HepG2 (cell line): ENCODE data around the gene ELOVL7. TPM values are rescaled to one million over a fixed set of nuclear protein-coding genes. Genes with fewer than 3 reads are reported as not detected.

ENCODE experiments used
- ATAC-seq: fragments of 200-7000 bp; cut with Tn5 transposase; 3 replicates; pipeline ENCODE4 v1.9.1; 2020; ENCODE audit warnings: mild to moderate bottlenecking, moderate library complexity
- BruUV-seq: library from RNA; stranded (reverse); fragments of 400-500 nt; replicated peaks from 2 replicates; lab custom pipeline; 2021; lab: Mats Ljungman, UMichigan
- CTCF ChIA-PET: fragments of 300-600 bp; formaldehyde crosslinking; extraction: SDS; loops from one replicate; lab custom pipeline; 2021; ENCODE audit warnings: low total read pairs, inconsistent platforms, low intra/inter-chr PET ratio; lab: Yijun Ruan, JAX
- POLR2A ChIA-PET: fragments of 350-600 bp; sonication (Branson Sonifier 250); formaldehyde crosslinking; loops from one replicate; lab custom pipeline; 2020; ENCODE audit warnings: antibody characterized with exemption, inconsistent platforms; lab: Yijun Ruan, JAX
- DNase-seq: peaks from one replicate; pipeline ENCODE4 v3.0.0-alpha.2; 2015; ENCODE audit warnings: low spot score
- FAIRE-seq: peaks from 3 replicates; lab custom pipeline; 2011; peaks lifted over from hg19 to GRCh38; lab: Jason Lieb, UNC
- H2AFZ ChIP-seq: one replicate; pipeline ENCODE4 v1.6.1; 2011; ENCODE audit warnings: low read length, inconsistent platforms
- H3K27ac ChIP-seq: fragments of 300-600 bp; 3 replicates; pipeline ENCODE4 v1.8.0; 2011; ENCODE audit warnings: mixed run types, mild to moderate bottlenecking, mixed read lengths, low read length, inconsistent platforms; ENCODE audit not compliant: insufficient read depth; ENCODE audit errors: extremely low read length
- H3K27me3 ChIP-seq, 2 experiments: fragments of 200-600 bp in 1 of 2; 2 replicates in 1 of 2; 3 replicates in 1 of 2; pipeline versions ENCODE4 v1.6.0 to v1.8.0; 2011; ENCODE audit warnings: low read length in 2 of 2, mild to moderate bottlenecking in 2 of 2, moderate library complexity in 2 of 2, inconsistent platforms in 1 of 2; ENCODE audit not compliant: insufficient read depth in 2 of 2, control insufficient read depth in 1 of 2
- H3K36me3 ChIP-seq, 2 experiments: fragments of 200-600 bp in 1 of 2; replicated peaks in 1 of 2; 2 replicates in 1 of 2; 3 replicates in 1 of 2; pipeline versions ENCODE4 v1.5.1 to v1.8.0; 2011; ENCODE audit warnings: low read length in 2 of 2, inconsistent platforms in 1 of 2; ENCODE audit not compliant: insufficient read depth in 2 of 2, control insufficient read depth in 1 of 2
- H3K4me1 ChIP-seq: 2 replicates; pipeline ENCODE4 v1.5.1; 2012; ENCODE audit warnings: low read length, inconsistent platforms; ENCODE audit not compliant: insufficient read depth
- H3K4me2 ChIP-seq: 2 replicates; pipeline ENCODE4 v1.6.0; 2011; ENCODE audit warnings: low read depth, low read length, inconsistent platforms
- H3K4me3 ChIP-seq, 3 experiments: fragments of 200-600 bp in 1 of 3; sonication (generic), shearing (Covaris generic) in 1 of 3; replicated peaks in 1 of 3; 2 replicates each; pipeline ENCODE4 v1.5.1; 2011 to 2016; ENCODE audit warnings: low read length in 3 of 3, inconsistent platforms in 2 of 3, low read depth in 2 of 3, mild to moderate bottlenecking in 2 of 3, control low read depth in 1 of 3, mixed read lengths in 1 of 3; ENCODE audit not compliant: insufficient read depth in 1 of 3
- H3K79me2 ChIP-seq: one replicate; pipeline ENCODE4 v1.6.1; 2011; ENCODE audit warnings: low read length, inconsistent platforms; ENCODE audit not compliant: insufficient read depth
- H3K9ac ChIP-seq: 2 replicates; pipeline ENCODE4 v1.6.0; 2011; ENCODE audit warnings: mild to moderate bottlenecking, low read depth, low read length, inconsistent platforms; ENCODE audit not compliant: insufficient read depth
- H3K9me3 ChIP-seq: 2 replicates; pipeline ENCODE4 v1.5.1; 2012; ENCODE audit warnings: mild to moderate bottlenecking, low read length
- H4K20me1 ChIP-seq: 2 replicates; pipeline ENCODE4 v1.6.0; 2011; ENCODE audit warnings: inconsistent platforms, mild to moderate bottlenecking, low read length, moderate library complexity; ENCODE audit not compliant: insufficient read depth
- CEBPB ChIP-seq: IDR thresholded peaks from 2 replicates; pipeline ENCODE4 v1.6.1; 2011; ENCODE audit warnings: low read depth, low read length, improper control_type of control experiment, borderline replicate concordance
- MAFK ChIP-seq, 2 experiments: IDR thresholded peaks in 1 of 2; conservative IDR thresholded peaks in 1 of 2; 2 replicates each; pipeline ENCODE4 v1.6.1; 2011; ENCODE audit warnings: improper control_type of control experiment in 2 of 2, low read length in 2 of 2
- PHF21A ChIP-seq: sonication (generic); formaldehyde crosslinking; IDR thresholded peaks from 2 replicates; pipeline ENCODE4 v1.5.0; 2020; ENCODE audit warnings: mild to moderate bottlenecking, missing genetic modification reagents
- STAG1 ChIP-seq: sonication (generic); formaldehyde crosslinking; IDR thresholded peaks from 2 replicates; pipeline ENCODE4 v1.4.0; 2020; ENCODE audit warnings: missing genetic modification reagents
- THYN1 ChIP-seq: sonication (generic); formaldehyde crosslinking; IDR thresholded peaks from 2 replicates; pipeline ENCODE4 v1.8.1; 2023; ENCODE audit warnings: low read depth, mild to moderate bottlenecking, moderate library complexity, missing genetic modification reagents, borderline replicate concordance
- ZBTB38 ChIP-seq: sonication (generic); formaldehyde crosslinking; IDR thresholded peaks from 2 replicates; pipeline ENCODE4 v1.5.1; 2020; ENCODE audit warnings: mild to moderate bottlenecking, missing genetic modification reagents
- ZNF382 ChIP-seq: sonication (generic); formaldehyde crosslinking; IDR thresholded peaks from 2 replicates; pipeline ENCODE4 v1.5.0; 2020; ENCODE audit warnings: missing genetic modification reagents, mild to moderate bottlenecking, borderline replicate concordance
- ZNF883 ChIP-seq: sonication (generic); formaldehyde crosslinking; IDR thresholded peaks from 2 replicates; pipeline ENCODE4 v1.5.1; 2020; ENCODE audit warnings: mild to moderate bottlenecking, missing genetic modification reagents; ENCODE audit errors: not compliant biosample characterization
- WGBS: methylation state at CpG from one replicate; pipeline ENCODE4 v1.1.6; 2017; ENCODE audit warnings: low lambda C conversion rate; 5-methylcytosine and 5-hydroxymethylcytosine counted together
- in situ Hi-C: cut with HindIII; loops from 2 replicates; pipeline ENCODE4 v1.10.0; 2017; ENCODE audit warnings: low pct_unique_long_range_greater_than_20kb; ENCODE audit not compliant: extremely low pct_ligation_motif_present
- intact Hi-C: fragments of 100-400 bp; cut with micrococcal nuclease; formaldehyde crosslinking; loops from one replicate; pipeline ENCODE4 v1.10.0; 2022; ENCODE audit not compliant: unreplicated experiment
- polyA plus RNA-seq, 8 experiments: library from polyadenylated mRNA; depleted of rRNA in 3 of 8; stranded (reverse) in 7 of 8; unstranded in 1 of 8; fragments of >200 nt; fragmentation: Illumina TruSeq in 4 of 8; extraction: Trizol in 4 of 8; gene quantifications; 2 replicates each; pipeline versions ENCODE4 v1.2.1 to v1.2.3, GENCODE V29; 2011 to 2016; ENCODE audit warnings: low read depth in 4 of 8, missing spikeins in 1 of 8, mixed read lengths in 1 of 8; ENCODE audit not compliant: insufficient read depth in 1 of 8
- total RNA-seq, 5 experiments: library from RNA; depleted of rRNA; stranded (reverse); fragments of >200 nt; fragmentation: Illumina TruSeq; extraction: Trizol; gene quantifications; 2 replicates each; pipeline ENCODE4 v1.2.3, GENCODE V29; 2016; ENCODE audit warnings: low read depth in 1 of 5
- TF ChIP-seq, protein P1 (sequence below): sonication (generic); formaldehyde crosslinking; IDR thresholded peaks from 2 replicates; pipeline ENCODE4 v1.5.0; 2020; ENCODE audit warnings: missing genetic modification reagents, mild to moderate bottlenecking, borderline replicate concordance
- TF ChIP-seq, protein P2 (sequence below): sonication (generic); formaldehyde crosslinking; IDR thresholded peaks from 2 replicates; pipeline ENCODE4 v1.5.0; 2020; ENCODE audit warnings: mild to moderate bottlenecking, missing genetic modification reagents, moderate library complexity

The ELOVL7 gene
- total and polyA plus RNA-seq, 2 of the 13 experiments (the other 11 are each of a cell fraction or from before 2014, with no cell fraction given), result 4.5 to 7.3 TPM

DNA sequence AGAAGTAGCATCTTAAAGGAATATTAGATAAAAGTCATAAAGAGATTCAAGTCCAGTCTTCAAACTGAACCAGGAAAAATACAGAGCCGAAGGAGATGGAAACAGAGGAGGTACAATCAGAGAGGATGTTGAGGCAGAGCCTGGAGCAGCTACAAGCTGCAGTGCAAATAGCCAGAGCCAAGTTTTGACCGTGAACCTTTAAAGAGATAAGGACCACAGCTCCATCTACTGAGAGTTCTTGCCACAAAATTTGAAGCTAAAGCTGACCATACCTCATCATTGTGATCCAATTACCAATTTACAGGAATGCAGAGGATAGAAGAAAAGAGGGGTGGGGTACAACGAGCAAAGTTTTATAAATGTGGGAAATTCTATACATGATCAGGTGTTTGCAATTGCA is 133.7 kb downstream of the ELOVL7 start:
- ATAC-seq, result peak; percentile 77
- ChIA-PET CTCF (no interaction called here), POLR2A (interaction anchor here (0.6 to 2.0 kb wide), 2 partner anchors 11 to 15 kb away, joined by 3 to 10 read pairs; partner anchors contain the start of gene DEPDC1B)
- peak; percentile 42 for FAIRE-seq
- Histone ChIP-seq H4K20me1 (no peaks in the 10 kb centered on the region), H3K27me3 (peaks cover 0 to 1% of the 10 kb centered on the region in 2 experiments; a peak in 1 of 5 replicates), H3K36me3 (no peaks in the 10 kb centered on the region), H3K9me3 (no peaks in the 10 kb centered on the region), H3K9ac (no peak overlapping the region), H3K79me2 (no peaks in the 10 kb centered on the region), H3K4me1 (peaks cover 5% of the 10 kb centered on the region; the same call in 1 of the 2 replicates), H3K27ac (no peak overlapping the region), H3K4me3 (no peak overlapping the region), H3K4me2 (no peak overlapping the region), H2AFZ (no peak overlapping the region)
- intact Hi-C loops (no loop called here), in situ Hi-C loops (no loop called here)
- BruUV-seq, result no TSS peak
- 4% methylated on average over 3 of the region's 3 CpGs for WGBS
- TF ChIP-seq CEBPB (no peak), THYN1 (no peak), ZBTB38 (CRISPR knock-in tag) (no peak), PHF21A (no peak), ZNF382 (CRISPR knock-in tag) (no peak), STAG1 (CRISPR knock-in tag) (peak; percentile 59), ZNF883 (CRISPR knock-in tag) (no peak), MAFK (conservative IDR thresholded peaks at IDR 0.05 in 1 of 2, IDR thresholded peaks at IDR 0.05 in 1 of 2; ENCODE audit: low read length in 2 of 2) (no peak)
- TF ChIP-seq, protein P1, sequence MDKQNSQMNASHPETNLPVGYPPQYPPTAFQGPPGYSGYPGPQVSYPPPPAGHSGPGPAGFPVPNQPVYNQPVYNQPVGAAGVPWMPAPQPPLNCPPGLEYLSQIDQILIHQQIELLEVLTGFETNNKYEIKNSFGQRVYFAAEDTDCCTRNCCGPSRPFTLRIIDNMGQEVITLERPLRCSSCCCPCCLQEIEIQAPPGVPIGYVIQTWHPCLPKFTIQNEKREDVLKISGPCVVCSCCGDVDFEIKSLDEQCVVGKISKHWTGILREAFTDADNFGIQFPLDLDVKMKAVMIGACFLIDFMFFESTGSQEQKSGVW, result no peak
- TF ChIP-seq, protein P2, sequence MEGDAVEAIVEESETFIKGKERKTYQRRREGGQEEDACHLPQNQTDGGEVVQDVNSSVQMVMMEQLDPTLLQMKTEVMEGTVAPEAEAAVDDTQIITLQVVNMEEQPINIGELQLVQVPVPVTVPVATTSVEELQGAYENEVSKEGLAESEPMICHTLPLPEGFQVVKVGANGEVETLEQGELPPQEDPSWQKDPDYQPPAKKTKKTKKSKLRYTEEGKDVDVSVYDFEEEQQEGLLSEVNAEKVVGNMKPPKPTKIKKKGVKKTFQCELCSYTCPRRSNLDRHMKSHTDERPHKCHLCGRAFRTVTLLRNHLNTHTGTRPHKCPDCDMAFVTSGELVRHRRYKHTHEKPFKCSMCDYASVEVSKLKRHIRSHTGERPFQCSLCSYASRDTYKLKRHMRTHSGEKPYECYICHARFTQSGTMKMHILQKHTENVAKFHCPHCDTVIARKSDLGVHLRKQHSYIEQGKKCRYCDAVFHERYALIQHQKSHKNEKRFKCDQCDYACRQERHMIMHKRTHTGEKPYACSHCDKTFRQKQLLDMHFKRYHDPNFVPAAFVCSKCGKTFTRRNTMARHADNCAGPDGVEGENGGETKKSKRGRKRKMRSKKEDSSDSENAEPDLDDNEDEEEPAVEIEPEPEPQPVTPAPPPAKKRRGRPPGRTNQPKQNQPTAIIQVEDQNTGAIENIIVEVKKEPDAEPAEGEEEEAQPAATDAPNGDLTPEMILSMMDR (CRISPR knock-in tag), result peak; percentile 51
- DNase-seq, result peak; percentile 30
